PC-3 (cell line): ENCODE results near the gene EWSR1. TPM values are rescaled to one million over a fixed set of nuclear protein-coding genes. Genes with fewer than 3 reads are reported as not detected.

Experiments
- ATAC-seq: fragments of 200-7000 bp; cut with Tn5 transposase; 2 replicates; pipeline ENCODE4 v1.9.1; 2020; ENCODE audit warnings: mild to moderate bottlenecking, moderate library complexity
- BruUV-seq: library from RNA; stranded (reverse); fragments of 400-500 nt; replicated peaks from 2 replicates; lab custom pipeline; 2021; lab: Mats Ljungman, UMichigan
- CTCF ChIA-PET: fragments of 300-600 bp; sonication (Branson Sonifier 250); formaldehyde crosslinking; loops from one replicate; lab custom pipeline; 2022; ENCODE audit warnings: antibody characterized with exemption; lab: Charles Lee
- POLR2A ChIA-PET: fragments of 300-600 bp; sonication (Branson Sonifier 250); formaldehyde crosslinking; loops from one replicate; lab custom pipeline; 2022; ENCODE audit warnings: antibody characterized with exemption; ENCODE audit not compliant: unreplicated experiment; lab: Charles Lee
- DNase-seq: peaks from one replicate; pipeline ENCODE4 v3.0.0-alpha.2; 2015
- H2AFZ ChIP-seq: fragments of 300-600 bp; sonication (generic); 2 replicates; pipeline ENCODE4 v1.6.0; 2016; ENCODE audit warnings: antibody characterized with exemption, low read length
- H3F3A ChIP-seq: fragments of 300-600 bp; sonication (generic); one replicate; pipeline ENCODE4 v1.6.0; 2017; ENCODE audit warnings: antibody characterized with exemption, low read length, control low read depth, mild to moderate bottlenecking; ENCODE audit not compliant: unreplicated experiment
- H3K27ac ChIP-seq: fragments of 300-600 bp; sonication (generic); 2 replicates; pipeline ENCODE4 v1.5.1; 2016; ENCODE audit warnings: mild to moderate bottlenecking, low read length
- H3K27me3 ChIP-seq: fragments of 300-600 bp; sonication (generic); 2 replicates; pipeline ENCODE4 v1.6.1; 2016; ENCODE audit warnings: low read length, mixed read lengths
- H3K36me3 ChIP-seq: fragments of 300-600 bp; sonication (generic); 2 replicates; pipeline ENCODE4 v1.6.1; 2016; ENCODE audit warnings: low read depth, mixed run types, low read length, mixed read lengths
- H3K4me1 ChIP-seq: fragments of 300-600 bp; sonication (generic); 2 replicates; pipeline ENCODE4 v1.5.1; 2016; ENCODE audit warnings: low read length; ENCODE audit not compliant: insufficient read depth
- H3K4me2 ChIP-seq: fragments of 300-600 bp; sonication (generic); 2 replicates; pipeline ENCODE4 v1.6.0; 2016; ENCODE audit warnings: low read length
- H3K4me3 ChIP-seq: fragments of 300-600 bp; sonication (generic); 2 replicates; pipeline ENCODE4 v1.5.1; 2016; ENCODE audit warnings: mild to moderate bottlenecking, low read length, mixed read lengths
- H3K79me2 ChIP-seq: fragments of 300-600 bp; sonication (generic); 2 replicates; pipeline ENCODE4 v1.6.1; 2017; ENCODE audit warnings: low read length, mixed read lengths
- H3K9ac ChIP-seq: fragments of 300-600 bp; sonication (generic); 2 replicates; pipeline ENCODE4 v1.6.0; 2016; ENCODE audit warnings: mild to moderate bottlenecking, low read length
- H3K9me2 ChIP-seq: fragments of 300-600 bp; sonication (generic); replicated peaks from 2 replicates; pipeline ENCODE4 v1.6.1; 2016; ENCODE audit warnings: mixed run types, low read length, mixed read lengths
- H3K9me3 ChIP-seq: fragments of 300-600 bp; sonication (generic); 2 replicates; pipeline ENCODE4 v1.6.1; 2016; ENCODE audit warnings: low read length, mixed read lengths
- H4K20me1 ChIP-seq: fragments of 300-600 bp; sonication (generic); 2 replicates; pipeline ENCODE4 v1.6.1; 2016; ENCODE audit warnings: low read length, mixed read lengths
- CTCF ChIP-seq: fragments of 300-600 bp; sonication (generic); conservative IDR thresholded peaks from 2 replicates; pipeline ENCODE4 v1.5.1; 2017; ENCODE audit warnings: antibody characterized with exemption, low read depth, mild to moderate bottlenecking, low read length
- EZH2 ChIP-seq: fragments of 300-600 bp; sonication (generic); IDR thresholded peaks from one replicate; pipeline ENCODE4 v1.6.1; 2017; ENCODE audit warnings: antibody characterized with exemption, mild to moderate bottlenecking, low read length; ENCODE audit not compliant: unreplicated experiment
- EZH2phosphoT487 ChIP-seq: fragments of 300-600 bp; sonication (generic); IDR thresholded peaks from 2 replicates; pipeline ENCODE4 v1.6.1; 2018; ENCODE audit warnings: mild to moderate bottlenecking, antibody characterized with exemption, low read length, borderline replicate concordance
- intact Hi-C: fragments of 100-400 bp; cut with micrococcal nuclease; formaldehyde crosslinking; loops from 2 replicates; pipeline ENCODE4 v1.9.0; 2023
- total RNA-seq: library from RNA; depleted of rRNA; stranded (reverse); fragments of >200 nt; gene quantifications from 2 replicates; pipeline ENCODE4 v1.2.3, GENCODE V29; 2014

EWSR1 gene
- total RNA-seq, 1 experiment from 2014 or later = 288 TPM

DNA sequence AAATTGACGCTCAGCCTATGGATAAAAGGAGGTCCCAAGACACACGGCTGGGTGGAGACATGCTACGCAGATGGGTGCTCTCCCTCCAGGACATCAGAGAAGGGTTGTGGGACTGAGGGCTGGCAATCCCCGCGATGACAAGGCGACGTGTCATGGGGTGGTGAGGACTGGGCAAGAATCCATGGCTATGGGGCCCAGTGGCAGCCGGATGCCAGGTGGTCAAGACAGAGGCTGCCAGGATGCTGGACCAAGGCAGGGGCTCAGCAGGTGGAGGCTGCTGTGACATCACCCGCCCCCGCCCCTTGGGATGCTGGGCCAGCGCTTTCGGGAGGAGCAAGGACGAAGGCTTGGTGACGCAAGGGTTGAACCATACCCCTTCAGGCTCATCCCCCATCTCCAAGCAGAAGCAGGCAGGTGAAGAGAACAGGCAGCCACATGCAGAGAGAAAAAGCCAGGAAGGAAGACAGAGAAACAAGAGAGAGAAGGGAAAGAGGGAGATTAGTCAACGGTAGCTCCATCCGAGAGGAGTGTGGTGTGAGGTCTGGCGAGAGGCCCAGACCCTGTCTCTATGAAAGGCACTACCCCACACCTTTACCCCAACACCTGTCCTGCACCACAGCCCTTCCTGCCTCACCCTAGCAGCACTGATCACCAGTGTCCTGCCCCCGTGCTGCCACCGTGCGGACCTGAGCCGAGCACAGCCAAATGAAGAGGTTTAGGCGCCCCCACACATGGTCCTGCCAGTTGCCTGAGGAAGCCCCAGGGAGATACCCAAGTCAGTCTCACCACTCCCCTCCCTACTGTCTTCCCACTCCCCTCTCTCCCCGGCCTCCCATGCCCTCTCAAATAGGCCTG is 71.5 kb downstream of the EWSR1 start:
- H2AFZ ChIP-seq = no peak overlapping the region
- H3K9ac ChIP-seq = peak overlapping the region; percentile 38
- H3F3A ChIP-seq = peaks cover 10% of the 10 kb centered on the region
- H3K4me2 ChIP-seq = peak overlapping the region; percentile 36
- H4K20me1 ChIP-seq = peaks cover 2% of the 10 kb centered on the region; the same call in 1 of the 2 replicates
- intact Hi-C loops = no loop called here
- DNase-seq (peak; percentile 69), ATAC-seq (peak; percentile 6)
- no TSS peak for BruUV-seq
- H3K9me2 ChIP-seq = no peaks in the 10 kb centered on the region
- peaks cover 34% of the 10 kb centered on the region for H3K36me3 ChIP-seq
- TF ChIP-seq EZH2phosphoT487 (no peak), CTCF (0 out of 2 replicates have a peak, but pooled peaks have one; percentile 19), EZH2 (no peak)
- no peaks in the 10 kb centered on the region for H3K79me2 ChIP-seq
- peaks cover 54% of the 10 kb centered on the region for H3K4me1 ChIP-seq
- no peaks in the 10 kb centered on the region for H3K27me3 ChIP-seq
- H3K4me3 ChIP-seq = no peak overlapping the region
- peak overlapping the region; percentile 76 for H3K27ac ChIP-seq
- ChIA-PET CTCF (no interaction called here), POLR2A (no interaction called here)
- H3K9me3 ChIP-seq = no peaks in the 10 kb centered on the region

- TF ChIP-seq CTCF (no peak), EZH2phosphoT487 (no peak), EZH2 (no peak)
- no peak overlapping the region for H3K9ac ChIP-seq
- H3K9me2 ChIP-seq = no peaks in the 10 kb centered on the region
- no TSS peak for BruUV-seq
- H3K4me3 ChIP-seq = no peak overlapping the region
- H4K20me1 ChIP-seq = no peaks in the 10 kb centered on the region; the same call in 1 of the 2 replicates
- ATAC-seq (no peak), DNase-seq (no peak)
- H3K36me3 ChIP-seq = peaks cover 34% of the 10 kb centered on the region
- peaks cover 7% of the 10 kb centered on the region for H3F3A ChIP-seq
- peaks cover 48% of the 10 kb centered on the region for H3K4me1 ChIP-seq
- POLR2A ChIA-PET = no interaction called here
- H2AFZ ChIP-seq = no peak overlapping the region
- H3K27me3 ChIP-seq = no peaks in the 10 kb centered on the region
- H3K79me2 ChIP-seq = no peaks in the 10 kb centered on the region
- no peaks in the 10 kb centered on the region for H3K9me3 ChIP-seq
- CTCF ChIA-PET = no interaction called here
- intact Hi-C loops = no loop called here
- H3K4me2 ChIP-seq = no peak overlapping the region
- peak overlapping the region; percentile 76 for H3K27ac ChIP-seq
Measured at GRCh38 chr22:29340566-29340965, 72.5 kb downstream of the EWSR1 start.
